ENCODE measurements around the gene G3BP1. TPM values are rescaled to one million over a fixed set of nuclear protein-coding genes. Genes with fewer than 3 reads are reported as not detected.
A peak's percentile ranks its signal among the peaks of the same experiment; 100 is the strongest.
"Not testable (repeated sequence)": the region's sequence is repeated elsewhere in the genome, so short reads cannot be mapped to it uniquely, and the experiment has no call there.

The G3BP1 gene
- total RNA-seq, 1 donor from 2014 or later: 348 TPM

DNA sequence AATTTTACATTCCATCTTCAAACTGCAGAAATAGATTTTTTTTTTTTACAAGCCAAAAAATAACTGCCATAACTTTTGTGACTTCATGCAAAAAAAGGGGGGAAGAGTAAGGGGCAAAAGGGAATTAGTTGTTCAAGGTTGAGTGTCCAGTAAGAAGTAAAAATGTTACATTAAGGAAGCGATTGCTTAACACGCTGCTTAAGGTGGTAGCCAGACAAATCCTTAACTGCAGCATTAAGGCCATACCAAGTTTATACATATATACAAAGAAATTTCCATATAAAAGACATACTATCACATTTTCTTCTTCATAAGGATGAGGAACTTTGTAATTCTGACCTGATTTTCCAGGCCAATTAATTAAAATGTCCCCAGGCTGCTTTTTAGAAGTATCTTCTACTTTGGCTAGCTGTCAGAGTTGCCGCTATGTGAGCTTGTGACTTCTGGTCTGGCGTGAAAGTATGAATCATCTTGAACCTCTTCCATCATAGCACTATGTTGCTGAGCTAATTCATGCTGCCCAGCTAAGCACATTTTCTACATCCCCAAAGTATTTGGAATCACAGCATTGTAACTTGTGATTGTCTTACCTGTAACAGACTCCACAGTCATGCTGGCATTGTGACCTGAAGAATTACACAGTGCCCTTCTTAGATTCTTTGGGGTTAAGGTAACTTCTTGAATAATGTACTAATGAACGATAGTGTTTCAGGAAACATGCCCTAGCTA is 40.0 kb downstream of the G3BP1 start:
- H3K27me3 Mint-ChIP-seq (ENCODE audit: insufficient read depth): no peaks in the 10 kb centered on the region
- H3K9me3 Mint-ChIP-seq: peaks cover 4% of the 10 kb centered on the region
- H3K27ac Mint-ChIP-seq: no peak overlapping the region
- intact Hi-C loops (cut with micrococcal nuclease): no loop called here
- H3K4me3 Mint-ChIP-seq: no peak overlapping the region
- no peak for DNase-seq (ENCODE audit: low spot score)
- peaks cover 22% of the 10 kb centered on the region for H3K4me1 Mint-ChIP-seq (ENCODE audit: low read depth)
- peaks cover 70% of the 10 kb centered on the region for H3K36me3 Mint-ChIP-seq (ENCODE audit: low read depth)

DNA sequence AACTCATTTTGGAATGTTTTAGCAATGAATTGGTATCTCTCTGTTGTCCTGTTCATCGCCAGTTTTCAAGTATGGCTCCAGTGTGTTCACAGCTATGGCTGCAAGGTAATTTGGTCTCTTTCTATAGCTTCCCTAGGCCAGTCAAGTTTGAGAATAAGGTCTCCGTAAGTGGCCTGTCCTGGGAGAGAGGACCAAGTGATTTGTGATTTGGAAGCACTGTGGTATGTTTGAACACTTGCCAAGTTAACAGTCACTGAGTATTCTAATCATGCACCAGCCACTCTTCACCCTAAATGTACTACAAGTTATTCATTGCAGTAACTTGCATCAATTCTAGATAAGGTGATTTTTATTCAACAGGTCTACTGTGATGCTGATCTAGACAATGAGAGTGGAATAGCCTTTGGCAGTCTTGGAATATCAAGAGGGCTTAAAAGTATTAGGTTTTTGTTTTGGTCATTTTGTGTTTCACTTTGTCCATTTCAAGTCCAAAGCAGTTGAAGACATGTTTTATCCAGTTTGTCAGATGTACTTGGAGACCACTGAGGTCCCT is 41.1 kb downstream of the G3BP1 start:
- no peak overlapping the region for H3K4me3 Mint-ChIP-seq

DNA sequence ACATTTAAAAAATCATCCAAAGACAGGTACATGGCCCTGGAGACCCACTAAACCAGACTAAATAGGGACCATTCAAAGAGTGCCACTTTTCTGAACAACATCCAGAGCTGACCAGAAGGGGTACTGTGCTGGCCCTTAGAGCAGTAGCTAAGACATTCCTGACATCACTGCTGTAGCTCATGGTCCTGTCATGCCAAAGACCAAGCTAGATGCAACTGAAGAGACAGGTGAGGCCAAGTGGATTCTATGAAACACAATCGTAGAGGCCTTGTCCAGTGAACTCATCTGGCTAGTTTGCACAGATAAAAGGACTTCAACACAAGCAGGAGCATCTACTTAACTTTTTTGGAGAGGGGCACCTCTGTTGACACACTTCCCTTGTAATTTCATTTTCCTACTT is 43.3 kb downstream of the G3BP1 start:
- Mint-ChIP-seq H3K9me3 (peaks cover 4% of the 10 kb centered on the region), H3K27me3 (ENCODE audit: insufficient read depth) (no peaks in the 10 kb centered on the region), H3K36me3 (ENCODE audit: low read depth) (peaks cover 53% of the 10 kb centered on the region), H3K4me1 (ENCODE audit: low read depth) (peaks cover 13% of the 10 kb centered on the region), H3K4me3 (no peak overlapping the region), H3K27ac (no peak overlapping the region)
- DNase-seq (ENCODE audit: low spot score): no peak
- intact Hi-C loops (cut with micrococcal nuclease): no loop called here

More for the DNA sequence above, 41.1 kb downstream of the G3BP1 start:
- Mint-ChIP-seq H3K27ac (peak overlapping the region; percentile 35), H3K9me3 (peaks cover 4% of the 10 kb centered on the region), H3K36me3 (ENCODE audit: low read depth) (peaks cover 63% of the 10 kb centered on the region), H3K4me1 (ENCODE audit: low read depth) (peaks cover 21% of the 10 kb centered on the region), H3K27me3 (ENCODE audit: insufficient read depth) (no peaks in the 10 kb centered on the region)
- DNase-seq (ENCODE audit: low spot score): no peak
- intact Hi-C loops (cut with micrococcal nuclease): no loop called here

DNA sequence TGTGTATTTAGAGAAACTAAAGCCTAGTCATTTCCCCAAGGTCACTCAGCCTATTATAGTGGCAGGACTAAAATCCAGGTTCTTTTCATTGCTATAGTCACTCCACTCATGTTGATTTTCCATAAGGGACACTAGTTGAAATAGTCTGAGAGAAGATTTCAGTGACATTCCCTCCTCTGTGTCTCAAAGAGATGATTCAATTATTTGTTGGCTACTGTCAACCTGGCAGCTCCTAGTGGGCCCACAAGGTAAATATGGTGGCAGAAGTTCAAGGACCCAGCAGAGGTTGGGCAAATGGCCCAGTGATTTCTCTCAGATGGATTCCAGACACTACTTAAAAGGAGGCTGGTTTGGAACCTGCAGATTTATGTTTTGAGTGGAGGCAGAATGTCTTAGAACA is 48.1 kb downstream of the G3BP1 start:
- intact Hi-C loops (cut with micrococcal nuclease): no loop called here

DNA sequence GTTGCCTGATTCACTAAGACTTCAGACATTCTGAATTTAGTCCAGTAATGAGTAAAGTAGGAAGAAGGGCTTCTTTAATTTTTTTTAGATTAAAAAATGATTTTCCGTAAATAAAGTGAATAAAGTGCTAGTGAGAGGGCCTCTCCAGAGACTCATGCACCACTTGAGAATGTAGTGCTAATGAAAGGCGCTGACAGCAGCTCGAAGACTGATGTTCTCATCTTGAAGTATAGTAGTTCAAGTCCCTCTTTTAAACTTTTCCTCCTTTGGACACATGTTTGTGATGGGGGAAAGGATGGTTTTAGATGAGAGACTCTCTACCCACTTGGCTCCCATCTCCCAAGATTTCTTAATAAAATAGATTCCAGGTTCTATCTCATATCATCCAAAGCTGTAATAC is 48.5 kb downstream of the G3BP1 start:
- peak overlapping the region; percentile 4 for H3K27ac Mint-ChIP-seq
- H3K4me1 Mint-ChIP-seq (ENCODE audit: low read depth): no peaks in the 10 kb centered on the region
- intact Hi-C loops (cut with micrococcal nuclease): no loop called here
- H3K27me3 Mint-ChIP-seq (ENCODE audit: insufficient read depth): no peaks in the 10 kb centered on the region
- H3K4me3 Mint-ChIP-seq: no peak overlapping the region
- no peak for DNase-seq (ENCODE audit: low spot score)
- H3K9me3 Mint-ChIP-seq: no peaks in the 10 kb centered on the region
- peaks cover 10% of the 10 kb centered on the region for H3K36me3 Mint-ChIP-seq (ENCODE audit: low read depth)

More for the DNA sequence above, 48.1 kb downstream of the G3BP1 start:
- H3K27me3 Mint-ChIP-seq (ENCODE audit: insufficient read depth): no peaks in the 10 kb centered on the region
- H3K27ac Mint-ChIP-seq: peak overlapping the region; percentile 4
- no peak for DNase-seq (ENCODE audit: low spot score)
- H3K9me3 Mint-ChIP-seq: no peaks in the 10 kb centered on the region
- H3K4me1 Mint-ChIP-seq (ENCODE audit: low read depth): no peaks in the 10 kb centered on the region
- H3K36me3 Mint-ChIP-seq (ENCODE audit: low read depth): peaks cover 13% of the 10 kb centered on the region
- no peak overlapping the region for H3K4me3 Mint-ChIP-seq

DNA sequence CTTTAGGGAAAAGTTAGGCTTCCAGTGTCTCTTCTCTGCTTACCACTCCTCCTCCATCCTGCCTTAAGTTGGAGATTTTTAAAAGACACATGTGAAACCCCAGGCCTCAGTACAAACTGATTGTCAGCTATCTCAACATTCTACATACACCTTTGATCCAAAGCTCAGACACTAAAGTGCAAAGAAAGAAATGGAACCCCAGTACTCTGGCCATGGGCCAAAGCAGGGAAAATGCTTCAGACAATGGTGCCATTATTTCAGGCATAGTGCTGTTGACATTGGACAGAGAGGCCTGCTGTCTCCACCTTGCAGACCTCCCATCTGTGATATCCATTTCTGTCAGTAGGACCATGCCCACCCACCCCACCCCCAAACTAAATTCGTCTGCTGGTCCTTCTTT is 49.1 kb downstream of the G3BP1 start:
- DNase-seq (ENCODE audit: low spot score): no peak
- Mint-ChIP-seq H3K9me3 (no peaks in the 10 kb centered on the region), H3K4me1 (ENCODE audit: low read depth) (no peaks in the 10 kb centered on the region), H3K27ac (no peak overlapping the region), H3K4me3 (no peak overlapping the region), H3K27me3 (ENCODE audit: insufficient read depth) (no peaks in the 10 kb centered on the region), H3K36me3 (ENCODE audit: low read depth) (peaks cover 9% of the 10 kb centered on the region)
- intact Hi-C loops (cut with micrococcal nuclease): no loop called here

DNA sequence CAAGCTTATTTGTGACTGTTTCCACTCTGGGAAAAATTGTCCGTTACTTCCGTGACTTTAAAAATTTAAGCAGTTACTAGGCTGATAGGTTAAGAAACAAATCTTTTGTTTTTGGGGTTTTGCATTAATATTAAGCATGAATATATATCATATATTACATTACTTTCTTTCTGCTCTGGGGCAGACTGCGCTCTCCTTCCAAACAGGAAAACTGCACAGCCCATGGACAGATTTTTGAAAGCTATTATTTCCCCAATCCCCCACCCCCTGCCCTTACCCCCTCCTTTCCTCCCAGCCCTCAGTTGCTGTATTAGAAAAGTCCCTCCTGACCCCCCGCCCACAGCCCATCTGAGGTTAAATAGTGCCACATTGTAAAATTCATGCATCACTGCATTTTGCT is 50.4 kb downstream of the G3BP1 start:
- H3K27me3 Mint-ChIP-seq (ENCODE audit: insufficient read depth): no peaks in the 10 kb centered on the region
- H3K27ac Mint-ChIP-seq: no peak overlapping the region
- no peaks in the 10 kb centered on the region for H3K9me3 Mint-ChIP-seq
- no peak for DNase-seq (ENCODE audit: low spot score)
- H3K4me3 Mint-ChIP-seq: no peak overlapping the region
- peaks cover 8% of the 10 kb centered on the region for H3K36me3 Mint-ChIP-seq (ENCODE audit: low read depth)
- intact Hi-C loops (cut with micrococcal nuclease): no loop called here
- H3K4me1 Mint-ChIP-seq (ENCODE audit: low read depth): no peaks in the 10 kb centered on the region

DNA sequence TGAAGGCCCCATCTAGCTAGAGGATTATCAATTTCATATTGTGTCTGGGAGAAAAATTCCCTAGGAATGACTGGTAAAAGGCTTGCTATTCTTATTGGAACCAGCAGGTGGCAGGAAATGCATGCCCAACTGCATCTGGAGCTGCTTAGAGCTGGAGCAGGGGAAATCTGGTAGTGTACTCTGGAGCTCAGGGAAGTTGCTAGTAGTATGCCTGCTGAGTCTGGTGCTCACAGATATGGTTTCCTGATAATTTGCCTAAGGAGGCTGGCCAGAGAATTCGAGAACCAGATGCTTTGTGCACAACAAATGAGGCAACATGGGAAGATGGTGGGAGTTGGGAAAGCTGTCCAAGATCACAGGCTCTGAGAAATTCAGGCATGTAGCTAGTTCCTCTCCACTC is 53.7 kb downstream of the G3BP1 start:
- no peaks in the 10 kb centered on the region for H3K4me1 Mint-ChIP-seq (ENCODE audit: low read depth)
- no peaks in the 10 kb centered on the region for H3K9me3 Mint-ChIP-seq
- H3K4me3 Mint-ChIP-seq: no peak overlapping the region
- intact Hi-C loops (cut with micrococcal nuclease): loop anchor here (1.0 kb wide), 1 partner anchor 318 kb away; no protein-coding TSS in a partner anchor
- H3K27me3 Mint-ChIP-seq (ENCODE audit: insufficient read depth): no peaks in the 10 kb centered on the region
- H3K36me3 Mint-ChIP-seq (ENCODE audit: low read depth): peaks cover 8% of the 10 kb centered on the region
- no peak overlapping the region for H3K27ac Mint-ChIP-seq
- DNase-seq (ENCODE audit: low spot score): no peak

DNA sequence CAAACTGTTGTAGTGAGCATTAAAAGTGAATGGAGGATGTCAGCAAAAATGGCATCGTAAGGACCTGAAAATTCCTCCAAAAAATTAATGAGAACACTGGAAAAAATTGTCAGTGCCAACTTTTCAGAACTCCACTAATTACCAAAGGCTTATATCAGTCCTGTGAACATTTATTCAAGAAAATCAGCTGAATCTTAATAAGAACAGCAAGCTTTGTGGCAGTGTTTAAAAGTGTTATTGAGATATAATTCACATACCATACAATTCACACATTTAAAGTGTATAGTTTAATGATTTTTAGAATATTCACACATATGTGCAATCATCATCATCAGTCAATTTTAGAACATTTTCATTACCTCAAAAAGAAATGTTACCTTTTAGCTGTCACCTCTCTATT is 57.6 kb downstream of the G3BP1 start:
- no peak overlapping the region for H3K4me3 Mint-ChIP-seq
- H3K27ac Mint-ChIP-seq: no peak overlapping the region
- H3K4me1 Mint-ChIP-seq (ENCODE audit: low read depth): no peaks in the 10 kb centered on the region
- DNase-seq (ENCODE audit: low spot score): no peak
- H3K36me3 Mint-ChIP-seq (ENCODE audit: low read depth): peaks cover 16% of the 10 kb centered on the region
- peaks cover 26% of the 10 kb centered on the region for H3K9me3 Mint-ChIP-seq
- H3K27me3 Mint-ChIP-seq (ENCODE audit: insufficient read depth): no peaks in the 10 kb centered on the region
- intact Hi-C loops (cut with micrococcal nuclease): no loop called here

DNA sequence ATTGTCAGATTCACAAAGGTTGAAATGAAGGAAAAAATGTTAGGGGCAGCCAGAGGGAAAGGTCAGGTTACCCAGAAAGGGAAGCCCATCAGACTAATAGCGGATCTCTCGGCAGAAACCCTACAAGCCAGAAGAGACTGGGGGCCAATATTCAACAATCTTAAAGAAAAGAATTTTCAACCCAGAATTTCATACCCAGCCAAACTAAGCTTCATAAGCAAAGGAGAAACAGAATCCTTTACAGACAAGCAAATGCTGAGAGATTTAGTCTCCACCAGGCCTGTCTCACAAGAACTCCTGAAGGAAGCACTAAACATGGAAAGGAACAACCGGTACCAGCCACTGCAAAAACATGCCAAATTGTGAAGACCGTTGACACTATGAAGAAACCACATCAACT is 61.1 kb downstream of the G3BP1 start:
- intact Hi-C loops (cut with micrococcal nuclease); H3K27me3 Mint-ChIP-seq (ENCODE audit: insufficient read depth); H3K27ac Mint-ChIP-seq; DNase-seq (ENCODE audit: low spot score); H3K4me1 Mint-ChIP-seq (ENCODE audit: low read depth); H3K4me3 Mint-ChIP-seq: not testable (repeated sequence)
- H3K9me3 Mint-ChIP-seq: peaks cover 53% of the 10 kb centered on the region
- H3K36me3 Mint-ChIP-seq (ENCODE audit: low read depth): peaks cover 13% of the 10 kb centered on the region

DNA sequence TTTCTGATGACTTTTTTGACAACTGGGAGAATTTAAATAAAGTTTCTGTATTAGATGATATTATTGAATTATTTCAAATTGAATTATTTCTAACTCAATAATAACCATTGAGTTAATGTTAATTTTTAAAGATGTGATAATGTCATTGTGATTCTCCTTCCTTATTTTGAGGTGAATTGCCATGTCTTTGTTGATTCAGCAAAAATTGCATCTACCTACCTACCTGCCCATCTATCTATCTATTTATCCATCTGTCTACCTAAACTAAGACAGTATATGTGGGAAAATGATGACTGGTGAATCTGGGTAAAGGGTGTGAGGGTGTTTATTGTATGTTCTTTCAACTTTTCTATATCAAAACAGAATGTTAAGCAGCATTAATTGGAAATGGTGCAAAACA is 75.0 kb downstream of the G3BP1 start:
- H3K36me3 Mint-ChIP-seq (ENCODE audit: low read depth): no peaks in the 10 kb centered on the region
- H3K27ac Mint-ChIP-seq: no peak overlapping the region
- H3K27me3 Mint-ChIP-seq (ENCODE audit: insufficient read depth): peaks cover 2% of the 10 kb centered on the region
- intact Hi-C loops (cut with micrococcal nuclease): no loop called here
- H3K9me3 Mint-ChIP-seq: no peaks in the 10 kb centered on the region
- no peaks in the 10 kb centered on the region for H3K4me1 Mint-ChIP-seq (ENCODE audit: low read depth)
- H3K4me3 Mint-ChIP-seq: no peak overlapping the region
- DNase-seq (ENCODE audit: low spot score): no peak

DNA sequence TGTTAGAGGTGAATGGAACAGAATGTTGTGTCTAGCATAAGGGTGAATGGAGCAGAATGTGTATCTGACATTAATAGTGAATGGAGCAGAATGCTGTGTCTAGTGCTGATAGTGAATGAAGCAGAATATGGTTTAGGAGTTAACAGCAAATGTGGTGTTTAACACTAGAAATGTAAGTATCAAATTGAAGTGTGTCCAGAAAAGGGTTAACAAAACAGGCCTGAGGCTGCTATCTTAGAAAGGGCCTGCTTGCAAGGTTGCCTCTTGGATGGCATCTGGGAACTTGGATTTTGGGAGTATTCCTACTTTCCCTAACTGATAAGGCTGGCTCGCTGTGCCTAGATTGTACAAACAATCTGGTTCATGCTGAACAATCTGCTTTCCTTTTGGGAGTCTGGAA is 76.1 kb downstream of the G3BP1 start:
- Mint-ChIP-seq H3K4me1 (ENCODE audit: low read depth) (no peaks in the 10 kb centered on the region), H3K9me3 (no peaks in the 10 kb centered on the region), H3K27me3 (ENCODE audit: insufficient read depth) (no peaks in the 10 kb centered on the region), H3K4me3 (no peak overlapping the region), H3K27ac (no peak overlapping the region), H3K36me3 (ENCODE audit: low read depth) (no peaks in the 10 kb centered on the region)
- intact Hi-C loops (cut with micrococcal nuclease): no loop called here
- no peak for DNase-seq (ENCODE audit: low spot score)

DNA sequence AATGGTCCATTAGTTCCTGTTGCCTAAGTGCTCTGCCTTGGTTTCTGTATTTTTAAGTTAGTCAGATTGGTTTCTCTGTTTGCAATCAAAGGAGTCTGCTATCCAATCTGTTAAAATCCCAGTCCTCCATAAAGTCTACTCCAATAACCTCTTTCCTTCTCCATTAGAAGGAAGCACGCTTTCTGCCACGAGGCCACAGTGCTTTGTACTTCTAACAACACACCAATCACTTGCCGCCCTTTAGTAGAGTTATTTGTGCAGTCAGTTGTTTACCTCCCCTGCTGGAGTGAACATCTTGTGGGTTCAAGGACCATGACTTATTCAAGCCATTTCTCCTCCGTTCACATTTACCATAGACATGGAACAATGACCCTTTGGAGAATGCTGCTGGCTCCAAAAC is 83.9 kb downstream of the G3BP1 start:
- Mint-ChIP-seq H3K36me3 (ENCODE audit: low read depth) (no peaks in the 10 kb centered on the region), H3K27me3 (ENCODE audit: insufficient read depth) (no peaks in the 10 kb centered on the region), H3K27ac (no peak overlapping the region), H3K4me3 (no peak overlapping the region), H3K9me3 (no peaks in the 10 kb centered on the region), H3K4me1 (ENCODE audit: low read depth) (no peaks in the 10 kb centered on the region)
- no peak for DNase-seq (ENCODE audit: low spot score)
- intact Hi-C loops (cut with micrococcal nuclease): no loop called here

DNA sequence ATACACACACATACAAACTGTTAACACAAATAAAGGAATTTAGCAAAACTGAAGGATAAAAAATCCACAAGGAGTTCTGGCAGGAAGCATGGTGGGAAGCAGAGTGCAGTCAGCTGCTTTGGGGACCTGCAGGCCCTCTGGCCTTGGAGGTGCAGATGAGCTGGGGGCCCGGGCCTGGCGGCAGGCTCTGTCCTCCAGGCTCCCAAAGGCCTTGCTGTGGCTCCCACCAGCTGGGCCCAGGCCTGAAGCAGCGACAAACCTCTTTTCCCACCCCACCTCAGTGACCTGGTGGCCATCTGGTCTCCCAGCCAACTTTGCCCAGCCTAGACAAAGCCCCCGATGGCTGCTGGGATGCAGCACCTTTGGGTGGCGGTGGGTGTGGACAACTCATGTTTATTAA is 85.1 kb downstream of the G3BP1 start:
- Mint-ChIP-seq H3K36me3 (ENCODE audit: low read depth) (no peaks in the 10 kb centered on the region), H3K27ac (no peak overlapping the region), H3K9me3 (no peaks in the 10 kb centered on the region), H3K4me1 (ENCODE audit: low read depth) (no peaks in the 10 kb centered on the region), H3K4me3 (no peak overlapping the region), H3K27me3 (ENCODE audit: insufficient read depth) (no peaks in the 10 kb centered on the region)
- DNase-seq (ENCODE audit: low spot score): no peak
- intact Hi-C loops (cut with micrococcal nuclease): no loop called here

Data from activated T-helper 1 cell treated with anti-CD3 and anti-CD28 coated beads, Interleukin-12 subunit alpha, Interleukin-12 subunit beta, Interleukin-2, Interleukin-4 antibody, amounts not matched to agents 30 ng/mL and 10 ng/mL and 1 ng/mL, durations not matched to agents 14 hours and 24 hours and 36 hours (primary cell).